HEK293 (cell line): ENCODE data around the gene ADCY4.

Experiments used
- CTCF ChIA-PET: fragments of 350-600 bp; formaldehyde crosslinking; extraction: SDS; loops from one replicate; lab custom pipeline; 2021; ENCODE audit warnings: antibody characterized with exemption; lab: Yijun Ruan, JAX
- POLR2A ChIA-PET: fragments of 300-600 bp; formaldehyde crosslinking; extraction: SDS; loops from one replicate; lab custom pipeline; 2020; ENCODE audit warnings: antibody characterized with exemption, inconsistent platforms; lab: Yijun Ruan, JAX
- H3K27ac ChIP-seq: fragments of 200-500 bp; sonication (Bioruptor generic); 2 replicates; pipeline ENCODE4 v1.5.1; 2014; ENCODE audit warnings: low read depth, low read length, control low read depth, inconsistent platforms; ENCODE audit errors: extremely low read depth
- H3K36me3 ChIP-seq, 2 experiments: fragments of 200-500 bp in 1 of 2; sonication (Bioruptor generic) in 1 of 2; 1 replicate in 1 of 2; 2 replicates in 1 of 2; pipeline ENCODE4 v1.5.1; 2014 to 2017; ENCODE audit warnings: inconsistent platforms in 2 of 2, low read length in 2 of 2; ENCODE audit not compliant: control insufficient read depth in 2 of 2, insufficient read depth in 1 of 2
- H3K4me1 ChIP-seq: fragments of 200-500 bp; sonication (Bioruptor generic); 2 replicates; pipeline ENCODE4 v1.5.1; 2014; ENCODE audit warnings: mild to moderate bottlenecking, low read length, inconsistent platforms; ENCODE audit not compliant: control insufficient read depth, insufficient read depth
- H3K4me3 ChIP-seq: 2 replicates; pipeline ENCODE4 v1.5.1; 2011; ENCODE audit warnings: low read depth, mild to moderate bottlenecking, control low read depth, low read length, moderate library complexity
- H3K9me3 ChIP-seq: fragments of 200-500 bp; sonication (Bioruptor generic); 2 replicates; pipeline ENCODE4 v1.5.1; 2014; ENCODE audit warnings: low read depth, low read length, inconsistent platforms; ENCODE audit not compliant: control insufficient read depth, insufficient read depth
- EGR2 ChIP-seq: fragments of 450-650 bp; formaldehyde crosslinking; IDR thresholded peaks from 2 replicates; pipeline ENCODE4 v1.5.1; 2016; ENCODE audit warnings: low read depth, missing biosample characterization, missing genetic modification characterization
- IKZF3 ChIP-seq: fragments of 450-650 bp; IDR thresholded peaks from 2 replicates; pipeline ENCODE4 v1.5.0; 2018; ENCODE audit warnings: missing biosample characterization, mild to moderate bottlenecking, missing genetic modification characterization, moderate library complexity
- ZEB2 ChIP-seq: fragments of 450-650 bp; formaldehyde crosslinking; IDR thresholded peaks from 2 replicates; pipeline ENCODE4 v1.5.1; 2016; ENCODE audit warnings: missing biosample characterization, missing genetic modification characterization
- ZFHX2 ChIP-seq: fragments of 450-650 bp; formaldehyde crosslinking; conservative IDR thresholded peaks from 2 replicates; pipeline ENCODE4 v1.5.1; 2016; ENCODE audit warnings: missing biosample characterization, missing genetic modification characterization
- ZFP41 ChIP-seq: fragments of 450-650 bp; formaldehyde crosslinking; IDR thresholded peaks from 2 replicates; pipeline ENCODE4 v1.5.1; 2016; ENCODE audit warnings: missing biosample characterization, missing genetic modification characterization, borderline replicate concordance
- ZNF133 ChIP-seq: fragments of 450-650 bp; formaldehyde crosslinking; IDR thresholded peaks from 2 replicates; pipeline ENCODE4 v1.5.1; 2016; ENCODE audit warnings: missing biosample characterization, missing genetic modification characterization
- ZNF138 ChIP-seq: fragments of 450-650 bp; formaldehyde crosslinking; IDR thresholded peaks from 2 replicates; pipeline ENCODE4 v1.5.1; 2016; ENCODE audit warnings: missing biosample characterization, missing genetic modification characterization, borderline replicate concordance
- ZNF223 ChIP-seq: fragments of 450-650 bp; formaldehyde crosslinking; IDR thresholded peaks from 2 replicates; pipeline ENCODE4 v1.5.1; 2016; ENCODE audit warnings: missing biosample characterization, missing genetic modification characterization
- ZNF324 ChIP-seq: fragments of 450-650 bp; formaldehyde crosslinking; IDR thresholded peaks from 2 replicates; pipeline ENCODE4 v1.5.1; 2016; ENCODE audit warnings: missing biosample characterization, missing genetic modification characterization
- ZNF544 ChIP-seq: fragments of 450-650 bp; formaldehyde crosslinking; IDR thresholded peaks from 2 replicates; pipeline ENCODE4 v1.5.0; 2017; ENCODE audit warnings: missing biosample characterization, missing genetic modification characterization
- ZNF548 ChIP-seq: fragments of 450-650 bp; formaldehyde crosslinking; IDR thresholded peaks from 2 replicates; pipeline ENCODE4 v1.5.1; 2016; ENCODE audit warnings: missing biosample characterization, missing genetic modification characterization
- ZNF596 ChIP-seq: fragments of 450-650 bp; IDR thresholded peaks from 2 replicates; pipeline ENCODE4 v1.5.0; 2018; ENCODE audit warnings: missing biosample characterization, mild to moderate bottlenecking, missing genetic modification characterization, moderate library complexity
- ZNF623 ChIP-seq: fragments of 450-650 bp; formaldehyde crosslinking; IDR thresholded peaks from 2 replicates; pipeline ENCODE4 v1.5.1; 2016; ENCODE audit warnings: missing biosample characterization, missing genetic modification characterization
- ZNF677 ChIP-seq: fragments of 450-650 bp; IDR thresholded peaks from 2 replicates; pipeline ENCODE4 v1.5.0; 2018; ENCODE audit warnings: missing biosample characterization, mild to moderate bottlenecking, missing genetic modification characterization, moderate library complexity
- ZNF776 ChIP-seq: fragments of 450-650 bp; formaldehyde crosslinking; IDR thresholded peaks from 2 replicates; pipeline ENCODE4 v1.5.0; 2017; ENCODE audit warnings: missing biosample characterization, missing genetic modification characterization, borderline replicate concordance
- ZNF791 ChIP-seq: fragments of 450-650 bp; formaldehyde crosslinking; IDR thresholded peaks from 2 replicates; pipeline ENCODE4 v1.5.1; 2016; ENCODE audit warnings: missing biosample characterization, missing genetic modification characterization
- TF ChIP-seq, protein P1 (sequence below): fragments of 450-650 bp; formaldehyde crosslinking; IDR thresholded peaks from 2 replicates; pipeline ENCODE4 v1.5.1; 2016; ENCODE audit warnings: missing biosample characterization, missing genetic modification characterization
- TF ChIP-seq, protein P2 (sequence below): fragments of 450-650 bp; formaldehyde crosslinking; IDR thresholded peaks from 2 replicates; pipeline ENCODE4 v1.5.1; 2016; ENCODE audit warnings: missing biosample characterization, missing genetic modification characterization
- TF ChIP-seq, protein P3 (sequence below): fragments of 450-650 bp; formaldehyde crosslinking; IDR thresholded peaks from 2 replicates; pipeline ENCODE4 v1.5.1; 2016; ENCODE audit warnings: missing biosample characterization, missing genetic modification characterization
- TF ChIP-seq, protein P4 (sequence below): fragments of 450-650 bp; formaldehyde crosslinking; IDR thresholded peaks from 2 replicates; pipeline ENCODE4 v1.5.1; 2017; ENCODE audit warnings: missing biosample characterization, missing genetic modification characterization

ADCY4 gene

DNA sequence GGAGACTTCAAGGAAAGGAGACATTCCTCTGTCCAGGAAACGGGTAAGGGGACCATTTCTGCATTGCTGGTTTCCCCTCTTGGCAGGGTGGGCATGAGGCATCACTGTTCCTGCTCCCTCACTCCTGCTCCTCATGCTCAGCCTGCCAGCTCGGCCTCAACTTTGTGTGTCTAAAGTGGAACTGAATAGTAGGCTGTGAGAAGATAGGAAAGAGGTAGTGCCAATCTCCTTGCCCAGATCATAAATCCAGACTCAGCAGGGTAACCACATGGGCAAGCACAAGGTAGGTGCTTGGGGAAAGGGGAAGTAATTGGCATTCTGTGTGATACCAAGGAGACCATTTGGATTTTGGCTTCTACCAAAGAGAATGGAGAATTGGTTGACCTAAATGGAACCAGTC, 21.0 kb downstream of the ADCY4 start:
- Histone ChIP-seq H3K9me3 (no peaks in the 10 kb centered on the region), H3K27ac (no peak overlapping the region), H3K36me3 (peaks cover 0 to 42% of the 10 kb centered on the region in 2 experiments; a peak in 1 of 3 replicates), H3K4me3 (no peak overlapping the region), H3K4me1 (no peaks in the 10 kb centered on the region)
- ChIA-PET POLR2A (no interaction called here), CTCF (interaction anchor here (1.0 to 1.3 kb wide), 3 partner anchors 17 to 118 kb away, joined by 3 to 5 read pairs (median 4); no protein-coding TSS in a partner anchor)
- TF ChIP-seq, protein P1, sequence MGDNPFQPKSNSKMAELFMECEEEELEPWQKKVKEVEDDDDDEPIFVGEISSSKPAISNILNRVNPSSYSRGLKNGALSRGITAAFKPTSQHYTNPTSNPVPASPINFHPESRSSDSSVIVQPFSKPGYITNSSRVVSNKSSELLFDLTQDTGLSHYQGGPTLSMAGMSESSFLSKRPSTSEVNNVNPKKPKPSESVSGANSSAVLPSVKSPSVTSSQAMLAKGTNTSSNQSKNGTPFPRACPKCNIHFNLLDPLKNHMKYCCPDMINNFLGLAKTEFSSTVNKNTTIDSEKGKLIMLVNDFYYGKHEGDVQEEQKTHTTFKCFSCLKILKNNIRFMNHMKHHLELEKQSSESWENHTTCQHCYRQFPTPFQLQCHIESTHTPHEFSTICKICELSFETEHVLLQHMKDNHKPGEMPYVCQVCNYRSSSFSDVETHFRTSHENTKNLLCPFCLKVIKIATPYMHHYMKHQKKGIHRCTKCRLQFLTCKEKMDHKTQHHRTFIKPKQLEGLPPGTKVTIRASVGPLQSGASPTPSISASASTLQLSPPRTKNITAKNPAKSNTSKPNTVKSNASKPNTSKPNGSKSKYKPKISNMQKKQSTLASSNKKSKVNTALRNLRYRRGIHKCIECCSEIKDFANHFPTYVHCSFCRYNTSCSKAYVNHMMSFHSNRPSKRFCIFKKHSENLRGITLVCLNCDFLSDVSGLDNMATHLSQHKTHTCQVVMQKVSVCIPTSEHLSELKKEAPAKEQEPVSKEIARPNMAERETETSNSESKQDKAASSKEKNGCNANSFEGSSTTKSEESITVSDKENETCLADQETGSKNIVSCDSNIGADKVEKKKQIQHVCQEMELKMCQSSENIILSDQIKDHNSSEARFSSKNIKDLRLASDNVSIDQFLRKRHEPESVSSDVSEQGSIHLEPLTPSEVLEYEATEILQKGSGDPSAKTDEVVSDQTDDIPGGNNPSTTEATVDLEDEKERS (tag by site-specific recombination), result no peak
- no peak for TF ChIP-seq ZNF223
- TF ChIP-seq ZFP41, result no peak
- TF ChIP-seq ZEB2 (tag by site-specific recombination), result no peak
- no peak for TF ChIP-seq IKZF3 (tag by site-specific recombination)
- TF ChIP-seq ZNF776 (tag by site-specific recombination), result no peak
- no peak for TF ChIP-seq ZNF791 (tag by site-specific recombination)
- TF ChIP-seq, protein P2, sequence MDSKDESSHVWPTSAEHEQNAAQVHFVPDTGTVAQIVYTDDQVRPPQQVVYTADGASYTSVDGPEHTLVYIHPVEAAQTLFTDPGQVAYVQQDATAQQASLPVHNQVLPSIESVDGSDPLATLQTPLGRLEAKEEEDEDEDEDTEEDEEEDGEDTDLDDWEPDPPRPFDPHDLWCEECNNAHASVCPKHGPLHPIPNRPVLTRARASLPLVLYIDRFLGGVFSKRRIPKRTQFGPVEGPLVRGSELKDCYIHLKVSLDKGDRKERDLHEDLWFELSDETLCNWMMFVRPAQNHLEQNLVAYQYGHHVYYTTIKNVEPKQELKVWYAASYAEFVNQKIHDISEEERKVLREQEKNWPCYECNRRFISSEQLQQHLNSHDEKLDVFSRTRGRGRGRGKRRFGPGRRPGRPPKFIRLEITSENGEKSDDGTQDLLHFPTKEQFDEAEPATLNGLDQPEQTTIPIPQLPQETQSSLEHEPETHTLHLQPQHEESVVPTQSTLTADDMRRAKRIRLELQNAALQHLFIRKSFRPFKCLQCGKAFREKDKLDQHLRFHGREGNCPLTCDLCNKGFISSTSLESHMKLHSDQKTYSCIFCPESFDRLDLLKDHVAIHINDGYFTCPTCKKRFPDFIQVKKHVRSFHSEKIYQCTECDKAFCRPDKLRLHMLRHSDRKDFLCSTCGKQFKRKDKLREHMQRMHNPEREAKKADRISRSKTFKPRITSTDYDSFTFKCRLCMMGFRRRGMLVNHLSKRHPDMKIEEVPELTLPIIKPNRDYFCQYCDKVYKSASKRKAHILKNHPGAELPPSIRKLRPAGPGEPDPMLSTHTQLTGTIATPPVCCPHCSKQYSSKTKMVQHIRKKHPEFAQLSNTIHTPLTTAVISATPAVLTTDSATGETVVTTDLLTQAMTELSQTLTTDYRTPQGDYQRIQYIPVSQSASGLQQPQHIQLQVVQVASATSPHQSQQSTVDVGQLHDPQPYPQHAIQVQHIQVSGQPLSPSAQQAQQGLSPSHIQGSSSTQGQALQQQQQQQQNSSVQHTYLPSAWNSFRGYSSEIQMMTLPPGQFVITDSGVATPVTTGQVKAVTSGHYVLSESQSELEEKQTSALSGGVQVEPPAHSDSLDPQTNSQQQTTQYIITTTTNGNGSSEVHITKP, result no peak
- no peak for TF ChIP-seq ZNF133 (tag by site-specific recombination)
- no peak for TF ChIP-seq ZNF548 (tag by site-specific recombination)
- TF ChIP-seq ZNF324, result no peak
- TF ChIP-seq, protein P3, sequence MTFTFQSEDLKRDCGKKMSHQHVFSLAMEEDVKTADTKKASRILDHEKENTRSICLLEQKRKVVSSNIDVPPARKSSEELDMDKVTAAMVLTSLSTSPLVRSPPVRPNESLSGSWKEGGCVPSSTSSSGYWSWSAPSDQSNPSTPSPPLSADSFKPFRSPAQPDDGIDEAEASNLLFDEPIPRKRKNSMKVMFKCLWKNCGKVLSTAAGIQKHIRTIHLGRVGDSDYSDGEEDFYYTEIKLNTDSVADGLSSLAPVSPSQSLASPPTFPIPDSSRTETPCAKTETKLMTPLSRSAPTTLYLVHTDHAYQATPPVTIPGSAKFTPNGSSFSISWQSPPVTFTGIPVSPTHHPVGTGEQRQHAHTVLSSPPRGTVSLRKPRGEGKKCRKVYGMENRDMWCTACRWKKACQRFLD (tag by site-specific recombination), result no peak
- no peak for TF ChIP-seq ZNF544
- TF ChIP-seq ZNF596 (tag by site-specific recombination), result no peak
- TF ChIP-seq ZNF677 (tag by site-specific recombination), result no peak
- no peak for TF ChIP-seq ZNF623 (tag by site-specific recombination)
- no peak for TF ChIP-seq ZFHX2 (tag by site-specific recombination)
- TF ChIP-seq, protein P4, sequence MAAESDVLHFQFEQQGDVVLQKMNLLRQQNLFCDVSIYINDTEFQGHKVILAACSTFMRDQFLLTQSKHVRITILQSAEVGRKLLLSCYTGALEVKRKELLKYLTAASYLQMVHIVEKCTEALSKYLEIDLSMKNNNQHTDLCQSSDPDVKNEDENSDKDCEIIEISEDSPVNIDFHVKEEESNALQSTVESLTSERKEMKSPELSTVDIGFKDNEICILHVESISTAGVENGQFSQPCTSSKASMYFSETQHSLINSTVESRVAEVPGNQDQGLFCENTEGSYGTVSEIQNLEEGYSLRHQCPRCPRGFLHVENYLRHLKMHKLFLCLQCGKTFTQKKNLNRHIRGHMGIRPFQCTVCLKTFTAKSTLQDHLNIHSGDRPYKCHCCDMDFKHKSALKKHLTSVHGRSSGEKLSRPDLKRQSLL (tag by site-specific recombination), result no peak
- no peak for TF ChIP-seq EGR2
- no peak for TF ChIP-seq ZNF138
